ENCODE data around the gene VAC14. TPM values are rescaled to one million over a fixed set of nuclear protein-coding genes. Genes with fewer than 3 reads are reported as not detected.

The VAC14 gene
- total RNA-seq, 1 donor from 2014 or later = 21.0 TPM

DNA sequence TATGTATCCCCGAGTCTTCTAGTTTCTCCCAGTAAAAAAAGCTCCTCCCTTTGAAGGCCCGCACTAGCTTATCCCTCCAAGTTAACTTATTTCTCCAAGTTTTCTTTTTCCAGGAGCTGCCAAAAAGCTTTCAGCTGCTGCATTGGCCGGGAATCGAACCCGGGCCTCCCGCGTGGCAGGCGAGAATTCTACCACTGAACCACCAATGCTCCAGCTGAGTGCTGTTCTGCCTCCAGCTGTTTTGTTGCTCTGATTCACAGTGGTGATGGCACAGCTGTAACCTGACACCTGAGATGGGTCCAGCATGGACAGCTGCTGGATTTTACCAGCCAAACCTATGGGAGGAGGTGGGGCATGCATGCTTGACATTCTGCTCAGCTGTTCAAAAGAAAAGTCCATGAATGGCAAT lies 22.1 kb downstream of the VAC14 start:
- Histone ChIP-seq H3K9me3 (replicated peaks) (no peaks in the 10 kb centered on the region), H3K27me3 (ENCODE audit: low read depth) (no peaks in the 10 kb centered on the region), H3K4me1 (no peaks in the 10 kb centered on the region), H3K36me3 (peaks cover 56% of the 10 kb centered on the region), H3K27ac (replicated peaks) (peak overlapping the region; percentile 6), H3K4me3 (no peak overlapping the region)
- DNase-seq = peak; percentile 49
- intact Hi-C loops (cut with micrococcal nuclease) = no loop called here
- no peak for TF ChIP-seq CTCF (IDR thresholded peaks at IDR 0.05; ENCODE audit: borderline replicate concordance)

DNA sequence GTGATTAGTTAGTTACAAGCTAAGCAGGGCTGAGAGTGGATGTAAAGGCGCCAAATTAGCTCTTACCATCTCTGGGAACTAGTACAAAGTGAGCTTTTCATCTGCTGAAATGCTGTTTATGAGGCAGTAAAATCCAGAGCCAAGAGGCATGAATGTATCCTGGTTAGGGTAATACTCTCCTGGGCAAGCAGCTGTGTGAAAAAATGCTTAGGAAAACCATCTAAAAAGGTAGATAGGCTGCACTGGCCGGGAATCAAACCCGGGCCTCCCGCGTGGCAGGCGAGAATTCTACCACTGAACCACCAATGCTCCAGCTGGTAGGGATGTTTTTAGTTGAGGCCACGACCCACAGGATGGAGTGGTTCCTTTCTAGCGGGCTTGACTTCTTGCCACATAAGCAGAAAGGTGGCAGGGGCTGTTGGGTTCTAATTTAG lies 23.0 kb downstream of the VAC14 start:
- Histone ChIP-seq H3K4me3 (no peak overlapping the region), H3K36me3 (peaks cover 55% of the 10 kb centered on the region), H3K27ac (replicated peaks) (no peak overlapping the region), H3K4me1 (no peaks in the 10 kb centered on the region), H3K27me3 (ENCODE audit: low read depth) (no peaks in the 10 kb centered on the region), H3K9me3 (replicated peaks) (no peaks in the 10 kb centered on the region)
- DNase-seq = no peak
- no peak for TF ChIP-seq CTCF (IDR thresholded peaks at IDR 0.05; ENCODE audit: borderline replicate concordance)
- intact Hi-C loops (cut with micrococcal nuclease) = no loop called here

GRCh38 chr16:70777496-70777895 lies 23.5 kb downstream of the VAC14 start:
- Histone ChIP-seq H3K9me3 (replicated peaks) (no peaks in the 10 kb centered on the region), H3K4me1 (peaks cover 3% of the 10 kb centered on the region), H3K4me3 (no peak overlapping the region), H3K27me3 (ENCODE audit: low read depth) (no peaks in the 10 kb centered on the region), H3K36me3 (peaks cover 55% of the 10 kb centered on the region), H3K27ac (replicated peaks) (no peak overlapping the region)
- no peak for DNase-seq
- TF ChIP-seq CTCF (IDR thresholded peaks at IDR 0.05; ENCODE audit: borderline replicate concordance) = no peak
- intact Hi-C loops (cut with micrococcal nuclease) = no loop called here

DNA sequence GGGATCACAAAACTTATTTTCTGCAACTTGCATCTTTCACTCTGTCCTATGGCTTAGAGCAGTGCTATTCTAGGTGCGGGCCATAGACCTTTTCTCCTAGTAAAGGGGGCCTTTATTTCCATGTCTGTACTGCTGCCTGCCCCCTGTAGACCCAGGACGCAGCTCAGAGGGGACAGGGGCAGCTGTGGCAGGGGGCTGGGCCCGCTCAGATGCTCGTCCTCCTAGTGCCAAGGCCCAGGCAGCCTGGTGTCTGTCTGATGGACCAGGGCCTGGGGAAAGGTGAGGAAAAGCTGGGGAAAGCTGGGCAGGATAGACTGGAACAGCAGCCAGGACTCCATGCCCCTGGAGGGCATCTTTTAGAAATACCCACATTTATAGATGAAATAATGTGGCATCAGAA lies 25.6 kb downstream of the VAC14 start:
- no peak overlapping the region for H3K27ac ChIP-seq (replicated peaks)
- no peak for TF ChIP-seq CTCF (IDR thresholded peaks at IDR 0.05; ENCODE audit: borderline replicate concordance)
- peaks cover 46% of the 10 kb centered on the region for H3K36me3 ChIP-seq
- intact Hi-C loops (cut with micrococcal nuclease) = no loop called here
- peaks cover 11% of the 10 kb centered on the region for H3K4me1 ChIP-seq
- H3K9me3 ChIP-seq (replicated peaks) = no peaks in the 10 kb centered on the region
- H3K4me3 ChIP-seq = no peak overlapping the region
- no peak for DNase-seq
- H3K27me3 ChIP-seq (ENCODE audit: low read depth) = no peaks in the 10 kb centered on the region

DNA sequence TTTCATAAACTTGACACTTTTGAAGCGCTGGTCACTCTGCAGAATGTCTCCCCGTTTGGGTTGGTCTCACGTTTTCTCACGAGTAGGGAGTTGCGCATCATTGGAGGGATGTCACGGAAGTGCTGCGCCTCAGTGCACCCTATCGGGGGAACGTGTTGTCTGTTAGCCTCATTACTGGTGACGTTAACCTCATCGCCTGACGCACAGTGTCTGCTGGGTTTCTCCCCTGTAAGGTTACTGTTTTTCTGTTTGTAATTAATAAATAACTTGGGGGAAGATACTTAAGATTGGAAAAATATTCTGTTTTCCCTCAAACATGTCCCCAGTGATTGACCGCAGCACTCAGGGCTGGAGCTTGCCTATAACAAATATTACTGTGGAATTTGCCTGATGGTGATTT lies 26.7 kb downstream of the VAC14 start:
- H3K4me1 ChIP-seq = peaks cover 11% of the 10 kb centered on the region
- no peaks in the 10 kb centered on the region for H3K9me3 ChIP-seq (replicated peaks)
- DNase-seq = no peak
- H3K4me3 ChIP-seq = no peak overlapping the region
- intact Hi-C loops (cut with micrococcal nuclease) = loop anchor here (5.0 kb wide), 1 partner anchor 97 kb away; no protein-coding TSS in a partner anchor
- no peak overlapping the region for H3K27ac ChIP-seq (replicated peaks)
- no peak for TF ChIP-seq CTCF (IDR thresholded peaks at IDR 0.05; ENCODE audit: borderline replicate concordance)
- no peaks in the 10 kb centered on the region for H3K27me3 ChIP-seq (ENCODE audit: low read depth)
- peaks cover 46% of the 10 kb centered on the region for H3K36me3 ChIP-seq
